GF-D8 (cell line): Measurements from ENCODE around the gene TBCA.
"Not testable (repeated sequence)": the region's sequence is repeated elsewhere in the genome, so short reads cannot be mapped to it uniquely, and the experiment has no call there.

Experiments used
- DNase-seq: peaks from one replicate; lab custom pipeline; 2025; lab: John Stamatoyannopoulos, UW

Gene TBCA

GRCh38 chr5:77709340-77709739 lies 66.8 kb downstream of the TBCA start:
- no peak for DNase-seq

GRCh38 chr5:77707791-77708190 lies 68.3 kb downstream of the TBCA start:
- no peak for DNase-seq

GRCh38 chr5:77699569-77699968 lies 76.6 kb downstream of the TBCA start:
- not testable (repeated sequence) for DNase-seq

- DNase-seq, result no peak
These were observed 77.2 kb downstream of the TBCA start for GRCh38 chr5:77698920-77699319.

GRCh38 chr5:77697692-77698091 lies 78.4 kb downstream of the TBCA start:
- no peak for DNase-seq

DNA sequence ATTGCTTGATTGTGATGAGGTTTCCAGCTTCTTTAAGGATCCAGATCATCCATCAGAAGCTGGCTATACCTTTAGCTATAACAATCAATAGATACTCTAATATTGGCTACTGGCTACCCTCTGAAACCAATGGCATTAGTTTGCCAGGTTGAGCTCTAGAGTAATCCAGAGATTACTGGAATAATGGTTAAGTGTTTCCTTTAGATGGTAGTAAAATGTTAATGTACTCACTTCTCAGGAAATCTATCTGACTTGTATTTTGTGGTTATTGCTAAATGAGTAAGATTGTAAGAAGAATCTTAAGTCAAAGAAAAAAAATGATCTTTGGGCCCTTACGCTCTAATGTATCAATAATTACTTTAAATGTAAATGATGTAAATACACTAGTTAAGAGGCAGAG lies 80.0 kb downstream of the TBCA start:
- no peak for DNase-seq

GRCh38 chr5:77693913-77694312 lies 82.2 kb downstream of the TBCA start:
- DNase-seq, result no peak

DNA sequence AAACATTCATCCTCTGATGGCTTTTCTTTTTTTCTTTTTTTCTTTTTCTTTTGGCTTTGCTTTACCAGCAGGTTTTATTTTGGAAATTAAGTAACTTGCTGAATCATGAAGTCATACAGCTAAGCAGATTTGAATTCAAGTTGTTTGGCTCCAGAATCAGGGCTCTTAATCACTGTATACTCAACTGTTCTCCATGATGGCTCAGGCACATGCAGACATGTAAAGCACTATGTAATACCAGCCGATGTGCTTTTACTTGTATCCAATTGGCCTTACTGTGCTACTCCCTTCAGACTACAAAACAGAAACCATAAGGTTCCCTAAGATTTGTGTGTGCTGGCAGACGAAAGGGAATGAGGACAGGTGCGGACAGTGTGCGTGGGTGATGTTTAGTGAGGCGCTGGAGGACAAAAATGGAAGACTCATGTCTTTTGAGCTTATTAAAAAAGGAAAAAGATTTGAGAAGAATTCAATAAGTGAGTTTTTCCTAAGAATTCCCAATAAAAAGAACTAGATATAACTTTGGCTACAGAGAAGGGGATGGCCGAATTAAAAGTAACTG lies 92.9 kb downstream of the TBCA start:
- DNase-seq, result no peak

GRCh38 chr5:77670526-77670925 lies 105.6 kb downstream of the TBCA start:
- DNase-seq, result no peak

DNA sequence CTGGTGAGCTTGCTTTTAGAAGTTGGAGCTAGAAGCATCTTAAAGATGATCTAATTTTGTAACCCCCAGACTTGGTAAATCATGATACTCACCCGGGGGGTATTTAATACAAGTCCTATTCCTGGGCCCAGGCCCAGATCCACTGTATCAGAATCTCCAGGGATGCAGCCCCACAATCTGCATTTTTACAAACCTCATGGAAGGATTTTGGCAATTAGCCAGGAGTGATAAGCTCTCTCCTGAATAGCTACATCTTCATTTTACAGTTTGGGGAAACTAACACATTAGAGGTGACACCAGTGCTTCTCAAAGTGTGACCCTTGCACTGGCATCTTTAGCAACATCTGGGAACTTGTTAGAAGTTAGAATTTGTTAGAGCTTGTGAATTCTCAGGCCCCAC lies 106.5 kb downstream of the TBCA start:
- no peak for DNase-seq

- DNase-seq, result no peak
These were observed 112.9 kb downstream of the TBCA start for GRCh38 chr5:77663090-77663863.

DNA sequence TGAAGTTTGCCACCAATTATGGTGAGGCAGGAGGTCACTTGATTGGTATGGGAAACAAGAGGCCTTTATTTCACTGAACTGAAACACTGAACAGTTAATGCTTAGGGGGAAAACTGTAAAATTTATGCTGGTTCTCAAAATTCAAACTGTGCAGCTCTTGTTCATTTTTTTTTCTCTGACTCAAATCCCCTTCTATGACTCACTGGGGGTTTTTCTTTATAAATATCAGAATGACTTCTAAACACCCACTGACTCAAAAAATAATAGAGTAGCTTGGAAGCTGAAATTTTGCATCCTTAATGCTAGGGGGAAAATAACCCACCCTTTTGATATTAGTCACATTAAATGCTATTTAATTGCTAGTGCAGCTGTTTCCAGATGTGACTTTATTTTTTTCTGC lies 113.5 kb downstream of the TBCA start:
- DNase-seq, result no peak

DNA sequence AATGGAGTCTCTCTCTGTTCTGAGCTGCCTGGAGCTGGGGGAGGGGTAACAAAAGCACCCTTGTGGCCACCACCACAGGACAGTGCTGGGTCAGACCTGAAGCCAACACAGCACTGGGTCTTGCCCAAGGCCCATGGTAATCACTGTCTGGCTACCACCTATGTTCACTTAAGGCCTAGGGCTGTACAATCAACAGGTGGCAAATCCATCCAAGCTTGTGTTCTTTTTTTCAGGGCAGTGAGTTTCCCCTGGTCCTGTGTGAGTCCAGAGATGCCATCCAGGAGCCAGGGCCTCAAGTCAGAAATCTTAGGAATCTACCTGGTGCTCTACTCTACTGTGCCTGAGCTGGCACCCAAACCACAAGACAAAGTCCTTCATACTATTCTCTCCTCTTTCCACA lies 117.5 kb downstream of the TBCA start:
- no peak for DNase-seq

- DNase-seq, result no peak
These were observed 124.8 kb downstream of the TBCA start for GRCh38 chr5:77651343-77651742.

DNA sequence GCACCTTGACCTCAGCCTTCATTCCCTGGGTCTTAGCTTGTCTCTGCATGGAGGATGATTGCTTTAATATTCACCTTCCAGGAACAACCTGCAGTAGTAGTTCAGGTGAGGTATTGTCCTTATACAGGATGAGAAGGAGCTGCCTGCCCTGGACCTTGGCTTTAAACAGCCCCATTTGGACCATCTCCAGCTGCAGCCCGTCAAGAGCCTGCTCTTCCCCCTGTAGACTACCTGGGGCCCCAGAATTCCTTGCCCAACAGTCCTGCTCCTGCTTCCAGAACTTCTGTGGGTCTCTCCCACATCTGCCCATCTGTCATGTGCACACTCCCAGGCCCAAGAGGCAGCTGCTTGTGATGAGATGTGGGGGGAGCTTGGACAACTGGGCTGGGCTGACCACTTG lies 125.5 kb downstream of the TBCA start:
- DNase-seq, result no peak

GRCh38 chr5:77649776-77650175 lies 126.4 kb downstream of the TBCA start:
- no peak for DNase-seq

- DNase-seq, result no peak
These were observed 130.0 kb downstream of the TBCA start for GRCh38 chr5:77645995-77646639.

GRCh38 chr5:77645158-77645994 lies 130.8 kb downstream of the TBCA start:
- DNase-seq, result no peak

GRCh38 chr5:77644371-77645157 lies 131.6 kb downstream of the TBCA start:
- DNase-seq, result no peak

GRCh38 chr5:77643654-77644370 lies 132.3 kb downstream of the TBCA start:
- DNase-seq, result no peak
